HepG2 (cell line): Measurements from ENCODE around the gene CASTOR1. TPM values are rescaled to one million over a fixed set of nuclear protein-coding genes. Genes with fewer than 3 reads are reported as not detected.

ENCODE experiments used
- ERF ChIP-seq: IDR thresholded peaks from 2 replicates; pipeline ENCODE4 v1.6.1; 2018; ENCODE audit warnings: missing biosample characterization, missing genetic modification reagents
- FOXP1 ChIP-seq, 2 experiments: fragments of 450-650 bp in 1 of 2; IDR thresholded peaks; 2 replicates each; pipeline ENCODE4 v1.6.1; 2017 to 2018; ENCODE audit warnings: antibody characterized with exemption in 1 of 2
- MAFK ChIP-seq, 2 experiments: IDR thresholded peaks in 1 of 2; conservative IDR thresholded peaks in 1 of 2; 2 replicates each; pipeline ENCODE4 v1.6.1; 2011; ENCODE audit warnings: improper control_type of control experiment in 2 of 2, low read length in 2 of 2
- MAZ ChIP-seq, 2 experiments: sonication (generic) in 1 of 2; formaldehyde crosslinking in 1 of 2; IDR thresholded peaks; 2 replicates each; pipeline versions ENCODE4 v1.5.0 to v1.6.1; 2012 to 2020; ENCODE audit warnings: low read depth in 2 of 2, mild to moderate bottlenecking in 2 of 2, borderline replicate concordance in 1 of 2, improper control_type of control experiment in 1 of 2, low read length in 1 of 2, missing genetic modification reagents in 1 of 2, moderate library complexity in 1 of 2
- NFKBIZ ChIP-seq: IDR thresholded peaks from 2 replicates; pipeline ENCODE4 v1.6.1; 2018; ENCODE audit warnings: missing genetic modification reagents, missing compliant biosample characterization
- PITX1 ChIP-seq: sonication (generic); formaldehyde crosslinking; IDR thresholded peaks from 2 replicates; pipeline ENCODE4 v1.5.1; 2020; ENCODE audit warnings: mild to moderate bottlenecking, missing genetic modification reagents
- SAP130 ChIP-seq: IDR thresholded peaks from 2 replicates; pipeline ENCODE4 v1.6.1; 2016; ENCODE audit warnings: low read depth
- SOX13 ChIP-seq, 3 experiments: fragments of 450-650 bp in 1 of 3; sonication (generic) in 1 of 3; formaldehyde crosslinking in 1 of 3; IDR thresholded peaks in 2 of 3; conservative IDR thresholded peaks in 1 of 3; 2 replicates each; pipeline versions ENCODE4 v1.5.0 to v1.6.1; 2016 to 2020; ENCODE audit warnings: antibody characterized with exemption in 1 of 3, mild to moderate bottlenecking in 1 of 3, missing compliant biosample characterization in 1 of 3, missing genetic modification reagents in 1 of 3, moderate library complexity in 1 of 3
- SOX6 ChIP-seq, 2 experiments: fragments of 450-650 bp in 1 of 2; sonication (generic) in 1 of 2; formaldehyde crosslinking in 1 of 2; IDR thresholded peaks; 2 replicates each; pipeline versions ENCODE4 v1.4.0 to v1.6.1; 2017 to 2020; ENCODE audit warnings: antibody characterized with exemption in 1 of 2, mild to moderate bottlenecking in 1 of 2, missing genetic modification reagents in 1 of 2
- THRA ChIP-seq: sonication (generic); formaldehyde crosslinking; IDR thresholded peaks from 2 replicates; pipeline ENCODE4 v1.4.0; 2020; ENCODE audit warnings: missing genetic modification reagents, borderline replicate concordance
- UBTF ChIP-seq: sonication (generic); formaldehyde crosslinking; IDR thresholded peaks from 2 replicates; pipeline ENCODE4 v1.4.0; 2020; ENCODE audit warnings: mild to moderate bottlenecking, missing genetic modification reagents
- ZFP82 ChIP-seq: sonication (generic); formaldehyde crosslinking; IDR thresholded peaks from 2 replicates; pipeline ENCODE4 v1.5.1; 2020; ENCODE audit warnings: mild to moderate bottlenecking, missing genetic modification reagents, borderline replicate concordance
- ZFP91 ChIP-seq: sonication (generic); formaldehyde crosslinking; IDR thresholded peaks from 2 replicates; pipeline ENCODE4 v1.9.0; 2022; ENCODE audit warnings: missing genetic modification reagents, mild to moderate bottlenecking, borderline replicate concordance
- ZFY ChIP-seq: sonication (generic); formaldehyde crosslinking; IDR thresholded peaks from 2 replicates; pipeline ENCODE4 v1.4.0; 2020; ENCODE audit warnings: missing genetic modification reagents
- ZGPAT ChIP-seq: IDR thresholded peaks from 2 replicates; pipeline ENCODE4 v1.6.1; 2016; ENCODE audit warnings: mild to moderate bottlenecking
- ZNF709 ChIP-seq: sonication (generic); formaldehyde crosslinking; IDR thresholded peaks from 2 replicates; pipeline ENCODE4 v1.5.0; 2020; ENCODE audit warnings: mild to moderate bottlenecking, missing genetic modification reagents
- ZNF746 ChIP-seq: sonication (generic); formaldehyde crosslinking; IDR thresholded peaks from 2 replicates; pipeline ENCODE4 v1.8.0; 2022; ENCODE audit warnings: mild to moderate bottlenecking, missing genetic modification reagents
- polyA plus RNA-seq, 8 experiments: library from polyadenylated mRNA; depleted of rRNA in 3 of 8; stranded (reverse) in 7 of 8; unstranded in 1 of 8; fragments of >200 nt; fragmentation: Illumina TruSeq in 4 of 8; extraction: Trizol in 4 of 8; gene quantifications; 2 replicates each; pipeline versions ENCODE4 v1.2.1 to v1.2.3, GENCODE V29; 2011 to 2016; ENCODE audit warnings: low read depth in 4 of 8, missing spikeins in 1 of 8, mixed read lengths in 1 of 8; ENCODE audit not compliant: insufficient read depth in 1 of 8
- total RNA-seq, 5 experiments: library from RNA; depleted of rRNA; stranded (reverse); fragments of >200 nt; fragmentation: Illumina TruSeq; extraction: Trizol; gene quantifications; 2 replicates each; pipeline ENCODE4 v1.2.3, GENCODE V29; 2016; ENCODE audit warnings: low read depth in 1 of 5
- TF ChIP-seq, protein P1 (sequence below): IDR thresholded peaks from 2 replicates; pipeline ENCODE4 v1.6.1; 2018; ENCODE audit warnings: missing genetic modification reagents

CASTOR1 gene
- total and polyA plus RNA-seq, 2 of the 13 experiments (the other 11 are each of a cell fraction or from before 2014, with no cell fraction given) = 2.6 to 4.4 TPM

DNA sequence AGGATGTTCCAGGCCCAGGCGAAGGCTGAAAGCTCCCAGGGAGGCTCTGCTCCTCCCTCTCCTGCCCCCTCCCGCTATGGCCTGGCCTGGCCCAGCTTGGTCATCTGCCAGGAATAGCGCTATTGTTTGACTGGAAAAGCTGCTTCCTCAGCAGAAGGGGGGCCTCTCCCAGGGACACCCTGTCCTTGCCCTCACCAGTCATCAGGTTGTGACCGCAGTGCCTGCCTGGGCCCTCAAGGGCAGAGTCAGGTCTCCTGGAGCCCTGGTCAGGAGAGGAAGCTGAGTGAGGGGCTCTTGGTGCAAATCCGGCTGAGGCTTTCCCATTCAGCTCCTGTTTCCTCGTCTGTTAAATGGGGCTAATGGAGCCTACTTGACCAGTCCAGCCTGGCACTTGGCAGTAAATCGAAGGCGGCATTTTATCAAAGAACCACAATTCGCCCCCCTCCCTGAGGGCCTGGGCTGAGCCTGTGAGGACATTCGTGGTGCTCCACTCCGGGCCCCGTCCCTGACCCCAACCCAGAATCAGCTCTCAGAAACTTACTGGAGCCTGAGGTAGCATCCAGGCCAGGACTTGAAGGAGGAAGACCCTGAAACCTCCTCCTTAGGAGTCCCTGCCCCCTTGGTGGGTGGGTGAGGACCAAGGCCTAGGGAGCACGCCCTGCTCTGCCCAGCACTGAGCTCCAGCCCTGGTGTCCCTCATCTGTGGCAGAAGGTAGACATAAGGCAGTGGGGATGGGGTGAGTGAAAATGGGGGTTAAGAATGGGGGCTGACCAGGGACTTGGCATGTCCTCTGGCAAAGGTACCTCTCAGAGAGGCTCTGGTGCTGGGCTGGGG lies 2.0 kb upstream of the CASTOR1 start (continued):
- TF ChIP-seq UBTF (CRISPR knock-in tag) (peak; percentile 19; the same call in 1 of the 2 replicates), PITX1 (CRISPR knock-in tag) (0 out of 2 replicates have a peak, but pooled peaks have one; percentile 12), ZFP91 (CRISPR knock-in tag) (0 out of 2 replicates have a peak, but pooled peaks have one; percentile 26), ZFY (CRISPR knock-in tag) (0 out of 2 replicates have a peak, but pooled peaks have one; percentile 8), SOX13 (IDR thresholded peaks at IDR 0.05) (no peak), SOX13 (CRISPR knock-in tag; conservative IDR thresholded peaks at IDR 0.05 in 1 of 2, IDR thresholded peaks at IDR 0.05 in 1 of 2) (peak in 1 of 2 experiments; percentile 79; a peak in 2 of 4 replicates), MAZ (IDR thresholded peaks at IDR 0.05; ENCODE audit: borderline replicate concordance, low read depth, low read length) (no peak), MAZ (CRISPR knock-in tag; IDR thresholded peaks at IDR 0.05; ENCODE audit: low read depth) (peak; percentile 39; the same call in 1 of the 2 replicates), SAP130 (CRISPR knock-in tag) (peak; percentile 57), ZNF746 (no peak), THRA (CRISPR knock-in tag) (peak; percentile 29; the same call in 1 of the 2 replicates), MAFK (conservative IDR thresholded peaks at IDR 0.05 in 1 of 2, IDR thresholded peaks at IDR 0.05 in 1 of 2; ENCODE audit: low read length in 2 of 2) (peak; percentile 44 to 58), SOX6 (IDR thresholded peaks at IDR 0.05) (no peak), SOX6 (CRISPR knock-in tag; IDR thresholded peaks at IDR 0.05) (peak; percentile 65), ZGPAT (CRISPR knock-in tag) (no peak), FOXP1 (IDR thresholded peaks at IDR 0.05) (no peak), FOXP1 (CRISPR knock-in tag; IDR thresholded peaks at IDR 0.05) (no peak), ZNF709 (CRISPR knock-in tag) (no peak), ZFP82 (no peak), ERF (no peak), NFKBIZ (CRISPR knock-in tag) (no peak)
- TF ChIP-seq, protein P1, sequence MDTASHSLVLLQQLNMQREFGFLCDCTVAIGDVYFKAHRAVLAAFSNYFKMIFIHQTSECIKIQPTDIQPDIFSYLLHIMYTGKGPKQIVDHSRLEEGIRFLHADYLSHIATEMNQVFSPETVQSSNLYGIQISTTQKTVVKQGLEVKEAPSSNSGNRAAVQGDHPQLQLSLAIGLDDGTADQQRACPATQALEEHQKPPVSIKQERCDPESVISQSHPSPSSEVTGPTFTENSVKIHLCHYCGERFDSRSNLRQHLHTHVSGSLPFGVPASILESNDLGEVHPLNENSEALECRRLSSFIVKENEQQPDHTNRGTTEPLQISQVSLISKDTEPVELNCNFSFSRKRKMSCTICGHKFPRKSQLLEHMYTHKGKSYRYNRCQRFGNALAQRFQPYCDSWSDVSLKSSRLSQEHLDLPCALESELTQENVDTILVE (CRISPR knock-in tag) = no peak
